Measurements from ENCODE around the gene AKAP13. TPM values are rescaled to one million over a fixed set of nuclear protein-coding genes. Genes with fewer than 3 reads are reported as not detected.

The AKAP13 gene
- total RNA-seq, 1 experiment from 2014 or later: 47.3 TPM

GRCh38 chr15:85652457-85652856 lies 272.1 kb downstream of the AKAP13 start:
- no peak overlapping the region for H3K4me2 ChIP-seq (ENCODE audit: insufficient read depth, insufficient read length, low read length)
- WGBS (ENCODE audit: extremely low coverage, insufficient read length, low lambda C conversion rate): no CpG with 5 or more reads among the region's 4 CpGs
- H3K79me2 ChIP-seq (ENCODE audit: insufficient read depth, low read length): no peaks in the 10 kb centered on the region; the same call in 1 of the 2 replicates
- no peak overlapping the region for H3K9ac ChIP-seq (ENCODE audit: extremely low read depth, insufficient read length, low read length)
- no peaks in the 10 kb centered on the region for H3K23me2 ChIP-seq (ENCODE audit: insufficient read length, low read depth, low read length, poor library complexity, severe bottlenecking)
- H4K91ac ChIP-seq (ENCODE audit: insufficient read length, low read depth, low read length): no peak overlapping the region
- no peak overlapping the region for H3K14ac ChIP-seq (ENCODE audit: insufficient read depth, low read length)
- no peaks in the 10 kb centered on the region for H4K20me1 ChIP-seq (ENCODE audit: control insufficient read depth, insufficient read depth, insufficient read length)
- no peaks in the 10 kb centered on the region for H3K9me3 Mint-ChIP-seq
- no peak for DNase-seq
- H2BK20ac ChIP-seq (ENCODE audit: low read depth, low read length, poor library complexity, severe bottlenecking): no peak overlapping the region
- no peaks in the 10 kb centered on the region for H3K79me1 ChIP-seq (ENCODE audit: insufficient read depth, low read depth, low read length, poor library complexity, severe bottlenecking)
- no peak overlapping the region for H3K23ac ChIP-seq (ENCODE audit: insufficient read length, low read depth, low read length)
- no peaks in the 10 kb centered on the region for H3K9me3 ChIP-seq (ENCODE audit: control insufficient read depth, low read depth, low read length)
- H2AFZ ChIP-seq (ENCODE audit: low read length): no peak overlapping the region
- H3K18ac ChIP-seq (ENCODE audit: insufficient read length, low read depth, low read length): no peak overlapping the region
- H2BK15ac ChIP-seq (ENCODE audit: low read depth, low read length): no peak overlapping the region
- H2BK12ac ChIP-seq (ENCODE audit: insufficient read length, low read depth, low read length): no peak overlapping the region
- no peaks in the 10 kb centered on the region for H3K27me3 ChIP-seq (ENCODE audit: insufficient read depth, low read length)
- 0 out of 4 replicates have a peak, but pooled peaks cover 0 to 4% of the 10 kb centered on the region in 2 experiments for H3K4me1 Mint-ChIP-seq
- H3K27ac Mint-ChIP-seq: no peak overlapping the region
- no peaks in the 10 kb centered on the region for H3K4me1 ChIP-seq (ENCODE audit: insufficient read depth, low read length)
- no peak for TF ChIP-seq CTCF (conservative IDR thresholded peaks at IDR 0.05)
- no peak overlapping the region for H3T11ph ChIP-seq (ENCODE audit: low read length)
- H4K5ac ChIP-seq (ENCODE audit: insufficient read length, low read depth, low read length): no peak overlapping the region
- H3K36me3 Mint-ChIP-seq (ENCODE audit: insufficient read depth in 1 of 3, low read depth in 3 of 3): peaks cover 6 to 10% (median 8%) of the 10 kb centered on the region in 3 experiments; a peak in 6 of 7 replicates
- H4K8ac ChIP-seq (replicated peaks; ENCODE audit: insufficient read length, low read depth, low read length): no peak overlapping the region
- no peaks in the 10 kb centered on the region for H3K27me3 Mint-ChIP-seq (ENCODE audit: low read depth)
- no peak overlapping the region for H3K4me3 Mint-ChIP-seq
- H2AK5ac ChIP-seq (ENCODE audit: insufficient read length, low read length): no peak overlapping the region
- H2BK5ac ChIP-seq (ENCODE audit: insufficient read length, low read length): no peak overlapping the region
- H3K4ac ChIP-seq (ENCODE audit: low read depth, low read length): no peak overlapping the region
- H3K56ac ChIP-seq (ENCODE audit: insufficient read length, low read depth, low read length): no peak overlapping the region
- H3K27ac ChIP-seq (ENCODE audit: insufficient read length, low read depth, low read length): no peak overlapping the region
- no peak overlapping the region for H2BK120ac ChIP-seq (ENCODE audit: low read depth, low read length, poor library complexity, severe bottlenecking)
